ENCODE results near the gene SELENOP. TPM values are rescaled to one million over a fixed set of nuclear protein-coding genes. Genes with fewer than 3 reads are reported as not detected.
A peak's percentile ranks its signal among the peaks of the same experiment; 100 is the strongest.

Gene SELENOP
- total and polyA plus RNA-seq, 2 experiments from 2014 or later, result 3,137 to 5,946 TPM

- H3K27ac ChIP-seq, result peak overlapping the region; percentile 72
- no peaks in the 10 kb centered on the region for H3K4me1 ChIP-seq (ENCODE audit: insufficient read depth)
- TF ChIP-seq EZH2 (IDR thresholded peaks at IDR 0.05; ENCODE audit: borderline replicate concordance) (no peak), EZH2phosphoT487 (IDR thresholded peaks at IDR 0.05; ENCODE audit: low read depth, severe bottlenecking, unreplicated experiment) (no peak), CTCF (IDR thresholded peaks at IDR 0.05; ENCODE audit: poor library complexity) (no peak)
- H3K4me2 ChIP-seq, result peak overlapping the region; percentile 62
- DNase-seq (ENCODE audit: low spot score), result no peak
- H3K4me3 ChIP-seq, result no peak overlapping the region
- no peak overlapping the region for H2AFZ ChIP-seq
- peaks cover 65% of the 10 kb centered on the region for H3K79me2 ChIP-seq
- peaks cover 4% of the 10 kb centered on the region for H3K36me3 ChIP-seq (replicated peaks; ENCODE audit: insufficient read depth, low read depth)
- no peaks in the 10 kb centered on the region for H3K9me2 ChIP-seq (replicated peaks; ENCODE audit: insufficient read depth)
- WGBS (ENCODE audit: low lambda C conversion rate, missing lambda C conversion rate), result 91% methylated on average over 3 of the region's 3 CpGs
- no peaks in the 10 kb centered on the region for H3K27me3 ChIP-seq
- H3K9me3 ChIP-seq (ENCODE audit: low read depth), result no peaks in the 10 kb centered on the region
- H4K20me1 ChIP-seq (ENCODE audit: insufficient read depth, poor library complexity, severe bottlenecking), result peaks cover 61% of the 10 kb centered on the region
These were observed 4.9 kb downstream of the SELENOP start for GRCh38 chr5:42806701-42807262.

- H4K20me1 ChIP-seq (ENCODE audit: insufficient read depth, poor library complexity, severe bottlenecking), result peaks cover 58% of the 10 kb centered on the region
- H3K4me1 ChIP-seq (ENCODE audit: insufficient read depth), result no peaks in the 10 kb centered on the region
- no peaks in the 10 kb centered on the region for H3K9me2 ChIP-seq (replicated peaks; ENCODE audit: insufficient read depth)
- no peak overlapping the region for H2AFZ ChIP-seq
- H3K4me2 ChIP-seq, result peak overlapping the region; percentile 62
- H3K79me2 ChIP-seq, result peaks cover 61% of the 10 kb centered on the region
- peak overlapping the region; percentile 72 for H3K27ac ChIP-seq
- H3K27me3 ChIP-seq, result no peaks in the 10 kb centered on the region
- H3K9me3 ChIP-seq (ENCODE audit: low read depth), result no peaks in the 10 kb centered on the region
- no peak for DNase-seq (ENCODE audit: low spot score)
- H3K4me3 ChIP-seq, result no peak overlapping the region
- no peak for TF ChIP-seq EZH2 (IDR thresholded peaks at IDR 0.05; ENCODE audit: borderline replicate concordance)
- no peak for TF ChIP-seq CTCF (IDR thresholded peaks at IDR 0.05; ENCODE audit: poor library complexity)
- TF ChIP-seq EZH2phosphoT487 (IDR thresholded peaks at IDR 0.05; ENCODE audit: low read depth, severe bottlenecking, unreplicated experiment), result no peak
- WGBS (ENCODE audit: low lambda C conversion rate, missing lambda C conversion rate), result 70% methylated on average over 2 of the region's 2 CpGs
- peaks cover 4% of the 10 kb centered on the region for H3K36me3 ChIP-seq (replicated peaks; ENCODE audit: insufficient read depth, low read depth)
These were observed 5.5 kb downstream of the SELENOP start for GRCh38 chr5:42806004-42806700.

GRCh38 chr5:42804717-42805339, 6.9 kb downstream of the SELENOP start:
- Histone ChIP-seq H3K36me3 (replicated peaks; ENCODE audit: insufficient read depth, low read depth) (peaks cover 4% of the 10 kb centered on the region), H3K4me2 (peak overlapping the region; percentile 62), H3K79me2 (peaks cover 48% of the 10 kb centered on the region), H2AFZ (no peak overlapping the region), H3K9me3 (ENCODE audit: low read depth) (no peaks in the 10 kb centered on the region), H3K4me3 (no peak overlapping the region), H3K9me2 (replicated peaks; ENCODE audit: insufficient read depth) (no peaks in the 10 kb centered on the region), H3K27me3 (no peaks in the 10 kb centered on the region), H3K4me1 (ENCODE audit: insufficient read depth) (no peaks in the 10 kb centered on the region), H3K27ac (peak overlapping the region; percentile 72), H4K20me1 (ENCODE audit: insufficient read depth, poor library complexity, severe bottlenecking) (peaks cover 45% of the 10 kb centered on the region)
- TF ChIP-seq CTCF (IDR thresholded peaks at IDR 0.05; ENCODE audit: poor library complexity), result no peak
- TF ChIP-seq EZH2 (IDR thresholded peaks at IDR 0.05; ENCODE audit: borderline replicate concordance), result no peak
- no peak for TF ChIP-seq EZH2phosphoT487 (IDR thresholded peaks at IDR 0.05; ENCODE audit: low read depth, severe bottlenecking, unreplicated experiment)
- WGBS (ENCODE audit: low lambda C conversion rate, missing lambda C conversion rate), result 97% methylated on average over 4 of the region's 4 CpGs
- no peak for DNase-seq (ENCODE audit: low spot score)

Data from hepatocyte (in vitro differentiated cells).